Vagina (tissue), 2 donors: ENCODE results near the gene AIFM3.

Experiments
- CTCF ChIP-seq, 3 experiments: fragments of 450-650 bp in 2 of 3; fragments of 200-600 bp in 1 of 3; sonication (generic) in 1 of 3; IDR thresholded peaks; one replicate each; pipeline ENCODE4 v1.5.1; 2017 to 2019; ENCODE audit warnings: antibody characterized with exemption in 3 of 3, mild to moderate bottlenecking in 2 of 3, moderate library complexity in 2 of 3
- POLR2A ChIP-seq, 2 donors: fragments of 450-650 bp; IDR thresholded peaks; one replicate each; pipeline ENCODE4 v1.6.1; 2017; ENCODE audit warnings: antibody characterized with exemption in 2 of 2, mild to moderate bottlenecking in 2 of 2, moderate library complexity in 2 of 2
- POLR2AphosphoS5 ChIP-seq, 2 donors: sonication (generic); formaldehyde crosslinking; IDR thresholded peaks; one replicate each; pipeline ENCODE4 v1.9.0; 2017; ENCODE audit warnings: antibody characterized with exemption in 2 of 2, mild to moderate bottlenecking in 2 of 2, low read depth in 1 of 2; ENCODE audit not compliant: insufficient read depth in 1 of 2

GRCh38 chr22:20946991-20947390 lies 20.1 kb upstream of the AIFM3 start:
- TF ChIP-seq POLR2A (IDR thresholded peaks at IDR 0.05) (no peak), CTCF (IDR thresholded peaks at IDR 0.05) (no peak), POLR2AphosphoS5 (IDR thresholded peaks at IDR 0.05; ENCODE audit: insufficient read depth in 1 of 2, low read depth in 1 of 2) (no peak)
